ENCODE results near the gene ZC3H7A. TPM values are rescaled to one million over a fixed set of nuclear protein-coding genes. Genes with fewer than 3 reads are reported as not detected.
"Not testable (repeated sequence)": the region's sequence is repeated elsewhere in the genome, so short reads cannot be mapped to it uniquely, and the experiment has no call there.

The ZC3H7A gene
- total and polyA plus RNA-seq, 7 experiments from 2014 or later = 40.1 to 102 (median 87.1) TPM

DNA sequence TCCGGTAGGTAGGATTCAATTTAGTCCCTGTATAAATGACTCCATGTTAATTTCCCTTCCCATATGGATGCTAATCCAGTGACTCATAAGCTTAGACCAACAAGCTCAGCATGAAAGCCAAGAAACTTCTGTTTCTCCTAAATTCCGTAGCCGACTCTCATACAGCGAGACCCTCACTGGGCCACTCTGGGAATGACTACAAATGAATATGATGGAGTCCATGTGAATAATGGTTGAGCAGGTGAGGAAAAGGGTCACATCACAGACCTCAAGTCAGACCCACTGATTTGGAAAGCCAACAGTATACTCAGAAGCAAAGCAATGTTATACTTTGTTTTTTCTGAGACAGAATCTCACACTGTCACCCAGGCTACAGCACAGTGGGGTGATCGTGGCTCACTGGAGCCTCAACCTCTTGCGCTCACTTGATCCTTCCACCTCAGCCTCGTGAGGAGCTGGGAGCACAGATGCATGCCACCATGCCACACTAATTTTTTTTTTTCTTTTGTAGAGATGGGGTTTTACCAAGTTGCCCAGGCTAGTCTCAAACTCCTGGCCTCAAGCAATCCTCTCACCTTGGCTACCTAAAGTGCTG is 39.7 kb upstream of the ZC3H7A start:
- CTCF ChIA-PET = no interaction called here
- H3K4me3 Mint-ChIP-seq = no peak overlapping the region
- no peaks in the 10 kb centered on the region for H3K9me3 Mint-ChIP-seq
- peaks cover 0 to 4% (median 0%) of the 10 kb centered on the region in 7 donors for H3K4me1 Mint-ChIP-seq
- POLR2A ChIA-PET = no interaction called here
- Histone ChIP-seq H3K27ac (ENCODE audit: low read depth, low read length) (no peak overlapping the region), H3K4me1 (ENCODE audit: control insufficient read depth in 2 of 2, insufficient read depth in 2 of 2, low read length in 2 of 2) (no peaks in the 10 kb centered on the region), H3K27me3 (ENCODE audit: control insufficient read depth in 2 of 2, insufficient read depth in 2 of 2, low read length in 2 of 2) (no peaks in the 10 kb centered on the region), H3K4me3 (ENCODE audit: low read length) (no peak overlapping the region), H3K9me3 (ENCODE audit: control insufficient read depth in 2 of 3, low read length in 3 of 3) (no peaks in the 10 kb centered on the region), H3K36me3 (ENCODE audit: control insufficient read depth in 2 of 3, insufficient read depth in 3 of 3, low read length in 3 of 3) (peaks cover 6 to 65% (median 17%) of the 10 kb centered on the region in 3 experiments)
- peaks cover 10 to 32% (median 16%) of the 10 kb centered on the region in 5 donors for H3K36me3 Mint-ChIP-seq
- ATAC-seq = no peak
- intact Hi-C loops (cut with micrococcal nuclease) = no loop called here
- DNase-seq = no peak
- no peaks in the 10 kb centered on the region for H3K27me3 Mint-ChIP-seq
- peak overlapping the region in 1 of 9 donors; percentile 15 for H3K27ac Mint-ChIP-seq

DNA sequence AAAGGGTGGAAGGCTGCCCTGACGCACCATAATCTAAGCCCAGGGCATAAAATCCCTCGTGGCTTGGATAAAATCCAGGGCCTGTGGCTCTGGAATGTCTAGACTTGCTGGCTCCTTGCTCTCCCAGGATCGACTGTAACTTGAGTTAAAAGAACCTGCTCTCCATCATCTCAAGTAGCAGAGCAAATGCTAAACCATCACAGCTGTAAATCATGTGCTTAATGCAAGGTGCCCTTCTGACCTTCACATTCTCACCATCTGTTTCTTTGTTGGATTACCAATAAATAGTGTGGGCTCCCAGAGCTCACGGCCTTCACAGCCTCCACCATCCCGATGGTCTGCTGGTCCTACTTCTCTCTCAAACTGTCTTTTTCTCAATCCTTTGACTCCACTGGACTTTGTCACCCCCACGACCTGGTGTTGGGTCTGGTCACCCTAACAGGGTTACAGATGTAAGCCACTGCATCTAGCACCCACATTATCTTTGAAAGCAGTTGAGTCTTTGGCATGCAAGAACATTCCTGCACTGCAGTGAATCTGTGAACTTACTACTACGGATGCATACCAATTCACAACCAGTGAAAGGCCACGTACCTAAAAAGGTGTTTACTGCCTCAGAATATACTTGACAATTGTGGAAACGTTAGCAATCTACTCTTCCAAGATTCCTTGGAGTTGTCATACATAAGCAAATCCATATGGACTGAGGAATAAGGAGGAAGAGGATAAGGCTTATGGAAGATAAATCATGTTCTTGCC is 39.0 kb upstream of the ZC3H7A start:
- DNase-seq (no peak), ATAC-seq (no peak)
- Mint-ChIP-seq H3K27ac (peak overlapping the region in 3 of 9 donors; percentile 15 to 65 (median 34)), H3K36me3 (peaks cover 10 to 26% (median 16%) of the 10 kb centered on the region in 5 donors), H3K9me3 (no peaks in the 10 kb centered on the region), H3K4me1 (peaks cover 0 to 4% (median 0%) of the 10 kb centered on the region in 7 donors), H3K4me3 (no peak overlapping the region), H3K27me3 (no peaks in the 10 kb centered on the region)
- H3K9me3 ChIP-seq (ENCODE audit: control insufficient read depth in 2 of 3, low read length in 3 of 3) = no peaks in the 10 kb centered on the region
- no peaks in the 10 kb centered on the region for H3K27me3 ChIP-seq (ENCODE audit: control insufficient read depth in 2 of 2, insufficient read depth in 2 of 2, low read length in 2 of 2)
- H3K4me3 ChIP-seq (ENCODE audit: low read length) = no peak overlapping the region
- no peak overlapping the region for H3K27ac ChIP-seq (ENCODE audit: low read depth, low read length)
- intact Hi-C loops (cut with micrococcal nuclease) = no loop called here
- H3K4me1 ChIP-seq (ENCODE audit: control insufficient read depth in 2 of 2, insufficient read depth in 2 of 2, low read length in 2 of 2) = no peaks in the 10 kb centered on the region
- peaks cover 6 to 58% (median 15%) of the 10 kb centered on the region in 3 experiments for H3K36me3 ChIP-seq (ENCODE audit: control insufficient read depth in 2 of 3, insufficient read depth in 3 of 3, low read length in 3 of 3)
- CTCF ChIA-PET = no interaction called here
- POLR2A ChIA-PET = no interaction called here

DNA sequence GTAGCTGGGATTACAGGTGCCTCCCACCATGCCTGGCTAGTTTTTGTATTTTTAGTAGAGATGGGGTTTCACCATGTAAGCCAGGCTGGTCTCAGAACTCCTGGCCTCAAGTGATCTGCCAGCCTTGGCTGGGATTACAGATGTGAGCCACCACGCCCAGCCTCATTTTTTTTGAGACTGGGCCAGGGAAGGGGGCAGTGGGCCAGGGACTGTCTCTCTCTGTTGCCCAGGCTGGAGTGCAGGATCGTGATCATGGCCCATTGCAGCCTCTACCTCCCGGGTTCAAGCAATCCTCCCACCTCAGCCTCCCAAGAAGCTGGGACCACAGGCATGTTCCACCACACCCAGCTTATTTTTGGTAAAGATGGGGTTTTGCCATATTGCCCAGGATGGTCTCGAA is 38.3 kb upstream of the ZC3H7A start:
- CTCF ChIA-PET = interaction anchor here (0.6 kb wide), 1 partner anchor 397 kb away, joined by 5 read pairs; no protein-coding TSS in a partner anchor

GRCh38 chr16:11833951-11834695 is 37.1 kb upstream of the ZC3H7A start:
- intact Hi-C loops (cut with micrococcal nuclease) = no loop called here
- H3K36me3 Mint-ChIP-seq = peaks cover 4 to 18% (median 10%) of the 10 kb centered on the region in 5 donors
- POLR2A ChIA-PET = no interaction called here
- CTCF ChIA-PET = no interaction called here
- Histone ChIP-seq H3K4me1 (ENCODE audit: control insufficient read depth in 2 of 2, insufficient read depth in 2 of 2, low read length in 2 of 2) (no peaks in the 10 kb centered on the region), H3K36me3 (ENCODE audit: control insufficient read depth in 2 of 3, insufficient read depth in 3 of 3, low read length in 3 of 3) (peaks cover 0 to 40% (median 10%) of the 10 kb centered on the region in 3 experiments), H3K4me3 (ENCODE audit: low read length) (no peak overlapping the region), H3K27me3 (ENCODE audit: control insufficient read depth in 2 of 2, insufficient read depth in 2 of 2, low read length in 2 of 2) (no peaks in the 10 kb centered on the region), H3K9me3 (ENCODE audit: control insufficient read depth in 2 of 3, low read length in 3 of 3) (no peaks in the 10 kb centered on the region), H3K27ac (ENCODE audit: low read depth, low read length) (no peak overlapping the region)
- H3K27me3 Mint-ChIP-seq = no peaks in the 10 kb centered on the region
- H3K9me3 Mint-ChIP-seq = no peaks in the 10 kb centered on the region
- H3K27ac Mint-ChIP-seq = peak overlapping the region in 1 of 9 donors; percentile 4
- ATAC-seq (peak; percentile 65), DNase-seq (no peak)
- H3K4me3 Mint-ChIP-seq = no peak overlapping the region
- peaks cover 0 to 2% (median 0%) of the 10 kb centered on the region in 7 donors for H3K4me1 Mint-ChIP-seq

More for the DNA sequence above, 38.3 kb upstream of the ZC3H7A start:
- Mint-ChIP-seq H3K36me3 (peaks cover 10 to 25% (median 16%) of the 10 kb centered on the region in 5 donors), H3K27ac (no peak overlapping the region), H3K4me3 (no peak overlapping the region), H3K27me3 (no peaks in the 10 kb centered on the region), H3K4me1 (peaks cover 0 to 4% (median 0%) of the 10 kb centered on the region in 7 donors), H3K9me3 (no peaks in the 10 kb centered on the region)
- no peak for ATAC-seq
- Histone ChIP-seq H3K36me3 (ENCODE audit: control insufficient read depth in 2 of 3, insufficient read depth in 3 of 3, low read length in 3 of 3) (peaks cover 6 to 51% (median 10%) of the 10 kb centered on the region in 3 experiments), H3K9me3 (ENCODE audit: control insufficient read depth in 2 of 3, low read length in 3 of 3) (no peaks in the 10 kb centered on the region), H3K4me3 (ENCODE audit: low read length) (no peak overlapping the region), H3K27ac (ENCODE audit: low read depth, low read length) (no peak overlapping the region), H3K27me3 (ENCODE audit: control insufficient read depth in 2 of 2, insufficient read depth in 2 of 2, low read length in 2 of 2) (no peaks in the 10 kb centered on the region), H3K4me1 (ENCODE audit: control insufficient read depth in 2 of 2, insufficient read depth in 2 of 2, low read length in 2 of 2) (no peaks in the 10 kb centered on the region)
- intact Hi-C loops (cut with micrococcal nuclease) = no loop called here
- POLR2A ChIA-PET = interaction anchor here (0.9 kb wide), 1 partner anchor 275 kb away, joined by 3 read pairs; no protein-coding TSS in a partner anchor
- DNase-seq = no peak

GRCh38 chr16:11828696-11829095 is 31.6 kb upstream of the ZC3H7A start:
- no peaks in the 10 kb centered on the region for H3K27me3 Mint-ChIP-seq
- no peak for DNase-seq
- H3K27me3 ChIP-seq (ENCODE audit: control insufficient read depth in 2 of 2, insufficient read depth in 2 of 2, low read length in 2 of 2) = no peaks in the 10 kb centered on the region
- H3K27ac Mint-ChIP-seq = no peak overlapping the region
- H3K4me1 ChIP-seq (ENCODE audit: control insufficient read depth in 2 of 2, insufficient read depth in 2 of 2, low read length in 2 of 2) = no peaks in the 10 kb centered on the region
- no peaks in the 10 kb centered on the region for H3K4me1 Mint-ChIP-seq
- H3K4me3 Mint-ChIP-seq = no peak overlapping the region
- no peak for ATAC-seq
- H3K27ac ChIP-seq (ENCODE audit: low read depth, low read length) = no peak overlapping the region
- no peaks in the 10 kb centered on the region for H3K9me3 ChIP-seq (ENCODE audit: control insufficient read depth in 2 of 3, low read length in 3 of 3)
- H3K36me3 ChIP-seq (ENCODE audit: control insufficient read depth in 2 of 3, insufficient read depth in 3 of 3, low read length in 3 of 3) = no peaks in the 10 kb centered on the region
- ChIA-PET POLR2A (no interaction called here), CTCF (no interaction called here)
- no peaks in the 10 kb centered on the region for H3K36me3 Mint-ChIP-seq
- intact Hi-C loops (cut with micrococcal nuclease) = no loop called here
- H3K4me3 ChIP-seq (ENCODE audit: low read length) = no peak overlapping the region
- no peaks in the 10 kb centered on the region for H3K9me3 Mint-ChIP-seq

- H3K4me3 ChIP-seq (ENCODE audit: low read length); H3K4me1 Mint-ChIP-seq; H3K4me3 Mint-ChIP-seq; H3K27ac Mint-ChIP-seq; POLR2A ChIA-PET; H3K4me1 ChIP-seq (ENCODE audit: control insufficient read depth in 2 of 2, insufficient read depth in 2 of 2, low read length in 2 of 2); H3K9me3 Mint-ChIP-seq; H3K27ac ChIP-seq (ENCODE audit: low read depth, low read length); H3K27me3 Mint-ChIP-seq; DNase-seq; intact Hi-C loops (cut with micrococcal nuclease); H3K9me3 ChIP-seq (ENCODE audit: control insufficient read depth in 2 of 3, low read length in 3 of 3); H3K36me3 ChIP-seq (ENCODE audit: control insufficient read depth in 2 of 3, insufficient read depth in 3 of 3, low read length in 3 of 3); H3K36me3 Mint-ChIP-seq; ATAC-seq; CTCF ChIA-PET; H3K27me3 ChIP-seq (ENCODE audit: control insufficient read depth in 2 of 2, insufficient read depth in 2 of 2, low read length in 2 of 2): not testable (repeated sequence)
Observed at GRCh38 chr16:11825520-11826165, 28.6 kb upstream of the ZC3H7A start.

All from naive thymus-derived CD4-positive, alpha-beta T cell (primary cell).